Sigmoid colon (tissue), 3 donors: ENCODE data around the gene MBLAC1.

Source experiments
- POLR2A ChIP-seq, 2 donors: fragments of 450-650 bp; IDR thresholded peaks; one replicate each; pipeline ENCODE4 v1.6.1; 2016; ENCODE audit warnings: antibody characterized with exemption in 2 of 2, mild to moderate bottlenecking in 2 of 2, moderate library complexity in 2 of 2
- TF ChIP-seq, protein P1 (sequence below), 4 experiments: fragments of 450-650 bp in 3 of 4; fragments of 200-600 bp in 1 of 4; IDR thresholded peaks; one replicate each; pipeline ENCODE4 v1.5.1; 2016 to 2019; ENCODE audit warnings: antibody characterized with exemption in 4 of 4, mild to moderate bottlenecking in 3 of 4, moderate library complexity in 2 of 4

GRCh38 chr7:100109521-100110163 lies 17.1 kb upstream of the MBLAC1 start:
- no peak for TF ChIP-seq POLR2A (IDR thresholded peaks at IDR 0.05)
- TF ChIP-seq, protein P1, sequence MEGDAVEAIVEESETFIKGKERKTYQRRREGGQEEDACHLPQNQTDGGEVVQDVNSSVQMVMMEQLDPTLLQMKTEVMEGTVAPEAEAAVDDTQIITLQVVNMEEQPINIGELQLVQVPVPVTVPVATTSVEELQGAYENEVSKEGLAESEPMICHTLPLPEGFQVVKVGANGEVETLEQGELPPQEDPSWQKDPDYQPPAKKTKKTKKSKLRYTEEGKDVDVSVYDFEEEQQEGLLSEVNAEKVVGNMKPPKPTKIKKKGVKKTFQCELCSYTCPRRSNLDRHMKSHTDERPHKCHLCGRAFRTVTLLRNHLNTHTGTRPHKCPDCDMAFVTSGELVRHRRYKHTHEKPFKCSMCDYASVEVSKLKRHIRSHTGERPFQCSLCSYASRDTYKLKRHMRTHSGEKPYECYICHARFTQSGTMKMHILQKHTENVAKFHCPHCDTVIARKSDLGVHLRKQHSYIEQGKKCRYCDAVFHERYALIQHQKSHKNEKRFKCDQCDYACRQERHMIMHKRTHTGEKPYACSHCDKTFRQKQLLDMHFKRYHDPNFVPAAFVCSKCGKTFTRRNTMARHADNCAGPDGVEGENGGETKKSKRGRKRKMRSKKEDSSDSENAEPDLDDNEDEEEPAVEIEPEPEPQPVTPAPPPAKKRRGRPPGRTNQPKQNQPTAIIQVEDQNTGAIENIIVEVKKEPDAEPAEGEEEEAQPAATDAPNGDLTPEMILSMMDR (IDR thresholded peaks at IDR 0.05): no peak
